GM06990 (cell line): Measurements from ENCODE around the gene TIPIN.

Experiments
- DNase-seq: peaks from one replicate; pipeline ENCODE4 v3.0.0-alpha.2; 2011; ENCODE audit not compliant: insufficient read length; ENCODE audit errors: extremely low read depth
- H3K27me3 ChIP-seq: replicated peaks from 2 replicates; pipeline ENCODE4 v1.6.0; 2011; ENCODE audit warnings: low read length; ENCODE audit not compliant: control insufficient read depth, insufficient read depth
- H3K36me3 ChIP-seq: 2 replicates; pipeline ENCODE4 v1.5.1; 2011; ENCODE audit warnings: low read length; ENCODE audit not compliant: control insufficient read depth, insufficient read depth
- H3K4me3 ChIP-seq: replicated peaks from 2 replicates; pipeline ENCODE4 v1.5.1; 2011; ENCODE audit warnings: low read depth, mild to moderate bottlenecking, control low read depth, low read length
- TF ChIP-seq, protein P1 (sequence below): IDR thresholded peaks from 2 replicates; pipeline ENCODE4 v1.5.1; 2011; ENCODE audit warnings: low read length, control low read depth, mild to moderate bottlenecking, inconsistent platforms; ENCODE audit not compliant: insufficient read depth, poor library complexity, severe bottlenecking

The TIPIN gene

GRCh38 chr15:66288551-66289185, 67.8 kb downstream of the TIPIN start:
- Histone ChIP-seq H3K27me3 (no peaks in the 10 kb centered on the region), H3K36me3 (no peaks in the 10 kb centered on the region), H3K4me3 (no peak overlapping the region)
- TF ChIP-seq, protein P1, sequence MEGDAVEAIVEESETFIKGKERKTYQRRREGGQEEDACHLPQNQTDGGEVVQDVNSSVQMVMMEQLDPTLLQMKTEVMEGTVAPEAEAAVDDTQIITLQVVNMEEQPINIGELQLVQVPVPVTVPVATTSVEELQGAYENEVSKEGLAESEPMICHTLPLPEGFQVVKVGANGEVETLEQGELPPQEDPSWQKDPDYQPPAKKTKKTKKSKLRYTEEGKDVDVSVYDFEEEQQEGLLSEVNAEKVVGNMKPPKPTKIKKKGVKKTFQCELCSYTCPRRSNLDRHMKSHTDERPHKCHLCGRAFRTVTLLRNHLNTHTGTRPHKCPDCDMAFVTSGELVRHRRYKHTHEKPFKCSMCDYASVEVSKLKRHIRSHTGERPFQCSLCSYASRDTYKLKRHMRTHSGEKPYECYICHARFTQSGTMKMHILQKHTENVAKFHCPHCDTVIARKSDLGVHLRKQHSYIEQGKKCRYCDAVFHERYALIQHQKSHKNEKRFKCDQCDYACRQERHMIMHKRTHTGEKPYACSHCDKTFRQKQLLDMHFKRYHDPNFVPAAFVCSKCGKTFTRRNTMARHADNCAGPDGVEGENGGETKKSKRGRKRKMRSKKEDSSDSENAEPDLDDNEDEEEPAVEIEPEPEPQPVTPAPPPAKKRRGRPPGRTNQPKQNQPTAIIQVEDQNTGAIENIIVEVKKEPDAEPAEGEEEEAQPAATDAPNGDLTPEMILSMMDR: no peak
- no peak for DNase-seq

GRCh38 chr15:66288093-66288492, 68.4 kb downstream of the TIPIN start:
- TF ChIP-seq, protein P1: no peak
- Histone ChIP-seq H3K4me3 (no peak overlapping the region), H3K36me3 (no peaks in the 10 kb centered on the region), H3K27me3 (no peaks in the 10 kb centered on the region)
- no peak for DNase-seq

DNA sequence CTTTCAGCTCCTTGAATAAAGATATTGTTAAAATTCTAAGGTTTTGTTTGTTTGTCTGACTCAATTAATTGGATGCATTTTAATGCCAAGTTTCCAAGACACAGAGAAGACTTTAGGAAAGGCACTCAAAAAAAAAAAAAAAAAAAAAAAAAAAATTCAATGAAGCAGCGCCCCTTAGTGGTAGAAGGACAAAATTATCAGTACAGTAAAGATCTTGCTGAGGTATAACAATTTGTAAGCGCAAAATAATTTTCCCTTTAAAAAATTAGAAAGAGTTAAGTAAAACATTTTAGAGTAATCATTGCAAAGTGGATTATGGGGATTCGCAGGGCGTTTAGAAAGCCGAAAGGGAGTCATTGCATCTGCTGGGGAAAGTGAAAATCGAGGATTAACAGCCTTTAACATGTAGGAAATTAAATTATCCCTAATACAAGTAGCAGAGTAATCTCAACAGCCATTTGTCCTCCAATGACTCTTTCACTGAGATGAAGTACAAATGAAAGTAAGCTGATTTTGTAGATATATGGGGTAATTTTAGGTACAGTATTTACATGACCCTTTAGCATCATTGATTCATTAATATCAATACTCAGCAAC, 68.9 kb downstream of the TIPIN start:
- TF ChIP-seq, protein P1: peak; percentile 65
- no peak for DNase-seq
- no peak overlapping the region for H3K4me3 ChIP-seq

More for the DNA sequence above, 68.9 kb downstream of the TIPIN start:
- Histone ChIP-seq H3K36me3 (no peaks in the 10 kb centered on the region), H3K27me3 (no peaks in the 10 kb centered on the region)
